HEK293T (cell line): Measurements from ENCODE around the gene ARRB1.

Experiments
- BHLHE40 ChIP-seq: fragments of 450-650 bp; IDR thresholded peaks from 2 replicates; pipeline ENCODE4 v1.6.1; 2016; ENCODE audit warnings: mild to moderate bottlenecking, moderate library complexity, borderline replicate concordance
- CTBP1 ChIP-seq: fragments of 450-650 bp; IDR thresholded peaks from 2 replicates; pipeline ENCODE4 v1.6.1; 2016; ENCODE audit warnings: borderline replicate concordance
- ELF4 ChIP-seq: fragments of 450-650 bp; IDR thresholded peaks from 2 replicates; pipeline ENCODE4 v1.6.1; 2017; ENCODE audit warnings: antibody characterized with exemption
- FOXA1 ChIP-seq: fragments of 450-650 bp; IDR thresholded peaks from 2 replicates; pipeline ENCODE4 v1.6.1; 2016; ENCODE audit warnings: mild to moderate bottlenecking
- HDGF ChIP-seq: fragments of 450-650 bp; IDR thresholded peaks from 2 replicates; pipeline ENCODE4 v1.6.1; 2017; ENCODE audit warnings: antibody characterized with exemption, borderline replicate concordance
- L3MBTL2 ChIP-seq: fragments of 450-650 bp; conservative IDR thresholded peaks from 2 replicates; pipeline ENCODE4 v1.6.1; 2016; ENCODE audit warnings: mild to moderate bottlenecking
- NFRKB ChIP-seq: fragments of 450-650 bp; IDR thresholded peaks from 2 replicates; pipeline ENCODE4 v1.6.1; 2016; ENCODE audit warnings: mild to moderate bottlenecking, moderate library complexity
- PKNOX1 ChIP-seq: fragments of 450-650 bp; IDR thresholded peaks from 2 replicates; pipeline ENCODE4 v1.6.1; 2016
- SP1 ChIP-seq: fragments of 450-650 bp; IDR thresholded peaks from 2 replicates; pipeline ENCODE4 v1.6.1; 2017
- SUZ12 ChIP-seq: fragments of 450-650 bp; IDR thresholded peaks from 2 replicates; pipeline ENCODE4 v1.6.1; 2016; ENCODE audit warnings: mild to moderate bottlenecking
- TARDBP ChIP-seq: fragments of 450-650 bp; IDR thresholded peaks from 2 replicates; pipeline ENCODE4 v1.6.1; 2016
- ZNF384 ChIP-seq: fragments of 450-650 bp; IDR thresholded peaks from 2 replicates; pipeline ENCODE4 v1.6.1; 2016

GRCh38 chr11:75291741-75292140 is 59.7 kb downstream of the ARRB1 start:
- TF ChIP-seq CTBP1 (no peak), PKNOX1 (no peak), SUZ12 (no peak), SP1 (no peak), NFRKB (no peak), ELF4 (no peak), BHLHE40 (no peak), ZNF384 (no peak), FOXA1 (no peak), TARDBP (no peak), L3MBTL2 (no peak), HDGF (no peak)
